ENCODE results near the gene SNAI3.

Gene SNAI3

GRCh38 chr16:88686439-88687253 lies at the start of gene SNAI3:
TSS of gene SNAI3 (minus strand) at chr16:88686507. CDS start at chr16:88686406, 101 bp downstream.
- peak; percentile 78 to 82 for DNase-seq

DNA sequence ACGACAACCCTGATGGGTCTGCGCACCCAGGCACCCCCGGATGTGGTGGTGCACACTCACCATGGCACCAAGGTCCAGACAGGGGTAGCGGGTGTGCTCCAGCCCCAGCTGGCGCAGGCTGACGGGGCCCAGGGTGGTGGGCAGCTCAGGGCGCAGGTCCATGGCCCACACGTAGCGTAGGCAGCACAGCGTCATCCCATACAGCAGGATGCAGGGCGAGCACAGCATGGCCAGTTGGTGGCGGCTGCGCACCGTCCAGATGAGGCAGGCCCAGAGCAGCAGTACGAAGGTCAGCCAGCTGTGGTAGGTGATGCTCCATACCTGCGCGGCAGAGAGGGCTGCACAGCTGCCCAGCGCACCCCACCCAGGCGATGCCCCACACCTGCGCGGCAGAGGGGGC lies 49.8 kb upstream of the SNAI3 start:
- DNase-seq: no peak

- DNase-seq: no peak
These were observed 49.3 kb upstream of the SNAI3 start for GRCh38 chr16:88735616-88736015.

DNA sequence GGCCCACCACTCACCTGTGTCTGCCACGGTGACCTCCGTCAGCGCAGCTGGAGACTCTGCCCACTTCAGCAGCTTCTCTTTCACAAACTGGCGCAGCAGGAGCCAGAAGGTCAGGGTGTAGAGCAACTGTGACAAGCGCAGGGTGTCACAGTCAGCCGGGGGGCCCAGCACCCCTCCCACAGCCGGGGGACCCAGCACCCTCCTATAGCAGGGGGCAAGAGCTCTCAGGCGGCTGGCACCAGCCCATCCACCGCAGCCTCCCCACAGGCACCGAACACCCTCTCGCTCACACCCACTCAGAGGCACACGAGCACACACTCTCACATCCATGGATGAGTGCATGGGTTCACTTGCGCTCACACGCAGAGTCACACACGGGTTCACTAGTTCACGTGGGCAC lies 48.8 kb upstream of the SNAI3 start:
- DNase-seq: no peak

- no peak for DNase-seq
These were observed 48.0 kb upstream of the SNAI3 start for GRCh38 chr16:88734361-88734728.

- DNase-seq: no peak
These were observed 47.5 kb upstream of the SNAI3 start for GRCh38 chr16:88733630-88734360.

DNA sequence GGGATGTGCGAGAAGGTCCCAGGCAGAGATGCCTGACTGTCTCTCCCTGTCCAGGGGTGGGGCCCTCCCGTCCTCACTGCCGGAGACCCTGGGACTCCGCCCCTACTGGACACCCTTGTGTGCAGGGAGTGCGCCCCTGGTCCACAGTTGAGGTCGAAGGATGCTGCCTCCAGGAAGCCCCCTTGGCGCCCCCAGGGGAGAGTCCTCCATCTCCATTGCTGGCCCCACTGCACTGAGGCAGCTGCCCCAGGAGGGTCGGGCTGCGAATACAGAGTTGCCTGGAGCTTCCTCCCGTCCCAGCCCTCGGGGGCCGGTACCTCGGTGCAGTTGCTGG lies 46.6 kb upstream of the SNAI3 start:
- DNase-seq: no peak

DNA sequence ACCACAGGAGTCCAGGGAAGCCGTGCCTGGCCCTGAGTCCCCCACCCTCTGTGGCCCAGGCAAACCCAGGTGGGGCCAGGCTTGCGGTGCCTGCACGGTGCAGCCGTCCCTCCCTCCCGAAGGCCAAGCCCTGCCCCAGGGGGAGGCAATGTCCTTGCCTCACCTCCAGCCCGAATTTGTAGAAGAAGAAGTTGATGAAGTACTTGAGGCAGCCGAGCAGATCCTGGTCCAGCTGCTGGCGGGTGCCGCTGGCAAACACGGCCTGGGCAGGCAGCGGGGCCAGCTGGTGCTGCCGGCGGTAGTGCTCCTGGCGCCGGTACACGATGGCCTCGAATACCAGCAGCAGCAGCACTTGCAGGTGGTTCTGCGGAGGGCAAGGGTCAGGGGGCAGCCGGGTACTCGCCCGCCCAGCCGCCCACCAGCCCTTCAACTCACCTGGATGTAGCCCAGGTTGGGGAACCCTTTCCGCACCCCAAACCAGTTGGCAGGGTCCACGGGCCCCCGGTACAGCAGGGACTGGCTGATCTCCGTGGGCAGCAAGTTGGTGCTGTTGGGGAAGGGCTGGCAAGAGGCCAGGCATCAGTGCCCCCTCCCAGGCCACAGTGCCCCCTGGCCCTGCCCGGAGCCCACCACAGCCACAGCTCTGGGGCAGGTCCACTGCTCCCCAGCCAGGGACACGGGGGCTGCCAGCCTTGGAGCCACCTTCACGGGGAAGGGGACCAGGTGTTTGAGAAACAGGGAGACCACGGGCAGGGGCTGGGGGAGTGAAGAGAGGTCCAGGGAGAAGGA lies 46.1 kb upstream of the SNAI3 start:
- no peak for DNase-seq

- DNase-seq: no peak
These were observed 45.4 kb upstream of the SNAI3 start for GRCh38 chr16:88731699-88732098.

GRCh38 chr16:88730632-88731607 lies 44.6 kb upstream of the SNAI3 start:
- no peak for DNase-seq

- DNase-seq: no peak
These were observed 41.6 kb upstream of the SNAI3 start for GRCh38 chr16:88727871-88728270.

- no peak for DNase-seq
These were observed 40.7 kb upstream of the SNAI3 start for GRCh38 chr16:88726981-88727380.

DNA sequence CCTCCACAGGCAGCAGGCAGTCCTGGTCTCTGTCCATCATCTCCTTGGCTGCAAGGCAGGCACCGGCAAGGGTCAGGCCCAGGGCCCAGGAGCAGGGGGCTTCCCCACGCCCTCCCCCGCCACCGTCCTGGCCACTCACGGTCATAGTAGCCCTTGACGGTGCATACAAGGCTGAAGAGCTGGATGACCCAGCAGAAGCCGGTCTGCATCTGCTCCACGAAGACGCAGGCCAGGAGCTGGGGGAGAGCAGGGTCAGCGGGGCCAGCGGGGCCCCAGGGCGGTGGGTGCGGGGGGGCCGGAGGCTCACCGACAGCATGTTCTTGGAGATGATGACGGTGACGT lies 40.1 kb upstream of the SNAI3 start:
- DNase-seq: no peak

- DNase-seq: no peak
These were observed 39.5 kb upstream of the SNAI3 start for GRCh38 chr16:88725609-88726407.

- DNase-seq: no peak
These were observed 38.7 kb upstream of the SNAI3 start for GRCh38 chr16:88724855-88725555.

- DNase-seq: no peak
These were observed 37.6 kb upstream of the SNAI3 start for GRCh38 chr16:88723911-88724310.

GRCh38 chr16:88723507-88723887 lies 37.2 kb upstream of the SNAI3 start:
- no peak for DNase-seq

DNA sequence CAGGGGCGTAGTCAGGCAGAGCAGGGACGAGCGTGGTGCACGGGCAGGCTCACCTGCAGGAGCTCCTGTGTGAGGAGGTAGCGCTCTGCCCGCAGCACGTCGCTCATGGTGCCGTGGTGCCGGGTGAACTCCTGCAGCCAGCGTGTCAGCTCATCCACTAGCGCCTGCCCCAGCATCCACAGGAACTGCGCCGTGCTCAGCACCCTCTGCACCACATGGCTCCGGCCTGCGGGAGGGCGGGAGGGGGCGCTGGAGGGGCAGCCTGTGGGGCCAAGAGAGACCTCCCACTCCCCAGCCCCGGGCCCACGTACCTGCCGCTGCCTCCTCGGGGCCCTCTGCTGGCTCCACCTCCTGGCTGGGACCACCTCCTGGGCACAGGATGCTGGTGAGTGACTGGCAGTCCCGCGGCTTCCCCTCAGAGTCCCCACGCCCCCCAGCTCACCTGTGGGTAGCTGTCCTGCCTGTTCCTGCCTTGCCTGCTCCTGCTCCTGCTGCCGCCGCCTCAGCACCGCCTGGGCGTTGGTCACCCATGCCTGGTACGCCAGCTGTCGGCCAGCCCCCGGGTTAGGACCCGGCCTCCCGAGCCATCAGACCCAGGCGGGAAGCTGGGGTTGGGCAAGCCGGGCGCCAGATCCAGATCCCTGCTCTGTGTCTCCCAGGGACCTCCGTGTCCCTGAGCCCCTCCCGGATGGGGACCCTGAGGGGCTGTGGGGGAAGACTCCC lies 36.6 kb upstream of the SNAI3 start:
- DNase-seq: no peak

GRCh38 chr16:88721815-88722755 lies 35.8 kb upstream of the SNAI3 start:
- no peak for DNase-seq
